ENCODE data around the gene CDC14B.

The CDC14B gene

GRCh38 chr9:96661711-96662110, 42.1 kb upstream of the CDC14B start:
- Histone ChIP-seq H4K20me1 (ENCODE audit: control insufficient read depth, insufficient read depth, low read depth, low read length) (no peaks in the 10 kb centered on the region), H3K27me3 (ENCODE audit: control insufficient read depth, low read length) (no peaks in the 10 kb centered on the region), H3K4me3 (ENCODE audit: low read length) (no peak overlapping the region), H3K79me2 (ENCODE audit: control insufficient read depth, low read length) (no peaks in the 10 kb centered on the region), H3K9me2 (replicated peaks; ENCODE audit: control insufficient read depth, low read length) (no peaks in the 10 kb centered on the region), H3K4me2 (ENCODE audit: low read length) (no peak overlapping the region), H3K36me3 (ENCODE audit: control insufficient read depth, low read length) (no peaks in the 10 kb centered on the region), H3K27ac (ENCODE audit: low read depth, low read length) (no peak overlapping the region), H3K9me3 (ENCODE audit: control insufficient read depth, insufficient read depth, low read length) (no peaks in the 10 kb centered on the region), H3F3A (ENCODE audit: control insufficient read depth, insufficient read depth) (no peaks in the 10 kb centered on the region), H3K4me1 (ENCODE audit: control insufficient read depth, low read length) (no peaks in the 10 kb centered on the region)
- TF ChIP-seq EZH2phosphoT487 (IDR thresholded peaks at IDR 0.05; ENCODE audit: borderline replicate concordance, low read length) (no peak), CTCF (IDR thresholded peaks at IDR 0.05; ENCODE audit: low read depth, low read length, poor library complexity, severe bottlenecking) (no peak)

- Histone ChIP-seq H3K79me2 (ENCODE audit: control insufficient read depth, low read length) (no peaks in the 10 kb centered on the region), H3K36me3 (ENCODE audit: control insufficient read depth, low read length) (no peaks in the 10 kb centered on the region), H3K27ac (ENCODE audit: low read depth, low read length) (no peak overlapping the region), H3K4me1 (ENCODE audit: control insufficient read depth, low read length) (no peaks in the 10 kb centered on the region), H4K20me1 (ENCODE audit: control insufficient read depth, insufficient read depth, low read depth, low read length) (no peaks in the 10 kb centered on the region), H3F3A (ENCODE audit: control insufficient read depth, insufficient read depth) (no peaks in the 10 kb centered on the region), H3K9me3 (ENCODE audit: control insufficient read depth, insufficient read depth, low read length) (no peaks in the 10 kb centered on the region), H3K4me3 (ENCODE audit: low read length) (no peak overlapping the region), H3K4me2 (ENCODE audit: low read length) (no peak overlapping the region), H3K27me3 (ENCODE audit: control insufficient read depth, low read length) (no peaks in the 10 kb centered on the region), H3K9me2 (replicated peaks; ENCODE audit: control insufficient read depth, low read length) (no peaks in the 10 kb centered on the region)
- TF ChIP-seq EZH2phosphoT487 (IDR thresholded peaks at IDR 0.05; ENCODE audit: borderline replicate concordance, low read length): no peak
- TF ChIP-seq CTCF (IDR thresholded peaks at IDR 0.05; ENCODE audit: low read depth, low read length, poor library complexity, severe bottlenecking): no peak
Observed at GRCh38 chr9:96660692-96661248, 41.1 kb upstream of the CDC14B start.

- no peaks in the 10 kb centered on the region for H3K9me2 ChIP-seq (replicated peaks; ENCODE audit: control insufficient read depth, low read length)
- 0 out of 2 replicates have a peak, but pooled peaks cover 2% of the 10 kb centered on the region for H3K4me1 ChIP-seq (ENCODE audit: control insufficient read depth, low read length)
- H4K20me1 ChIP-seq (ENCODE audit: control insufficient read depth, insufficient read depth, low read depth, low read length): no peaks in the 10 kb centered on the region
- H3K27ac ChIP-seq (ENCODE audit: low read depth, low read length): no peak within 1 kb of the TSS
- H3F3A ChIP-seq (ENCODE audit: control insufficient read depth, insufficient read depth): no peaks in the 10 kb centered on the region
- peak within 1 kb of the TSS; percentile 67 for H3K4me3 ChIP-seq (ENCODE audit: low read length)
- no peak for TF ChIP-seq EZH2phosphoT487 (IDR thresholded peaks at IDR 0.05; ENCODE audit: borderline replicate concordance, low read length)
- no peaks in the 10 kb centered on the region for H3K9me3 ChIP-seq (ENCODE audit: control insufficient read depth, insufficient read depth, low read length)
- H3K27me3 ChIP-seq (ENCODE audit: control insufficient read depth, low read length): no peaks in the 10 kb centered on the region
- no peaks in the 10 kb centered on the region for H3K36me3 ChIP-seq (ENCODE audit: control insufficient read depth, low read length)
- H3K79me2 ChIP-seq (ENCODE audit: control insufficient read depth, low read length): no peaks in the 10 kb centered on the region
- peak within 1 kb of the TSS; percentile 61 for H3K4me2 ChIP-seq (ENCODE audit: low read length)
Observed at GRCh38 chr9:96655198-96655851, 35.7 kb upstream of the CDC14B start, which contains the start of gene PRXL2C. Gene PRXL2C, minus strand, starts transcription at chr9:96655317. Its CDS starts 36 bp downstream, at chr9:96655281.
